GM08714 (cell line): ENCODE data around the gene WDR18.

Experiments
- H3K4me3 ChIP-seq: fragments of 200-500 bp; sonication (Bioruptor generic); 2 replicates; pipeline ENCODE4 v1.5.1; 2014; ENCODE audit warnings: mild to moderate bottlenecking, low read length, inconsistent platforms
- ZNF274 ChIP-seq: IDR thresholded peaks from 2 replicates; pipeline ENCODE4 v1.6.1; 2012; ENCODE audit warnings: mild to moderate bottlenecking, low read depth, low read length

Gene WDR18

GRCh38 chr19:970695-971094 is 13.4 kb upstream of the WDR18 start:
- H3K4me3 ChIP-seq = no peak overlapping the region
- TF ChIP-seq ZNF274 = no peak

GRCh38 chr19:971795-972194 is 12.3 kb upstream of the WDR18 start:
- TF ChIP-seq ZNF274 = no peak
- no peak overlapping the region for H3K4me3 ChIP-seq

- no peak for TF ChIP-seq ZNF274
- H3K4me3 ChIP-seq = no peak overlapping the region
These were observed 11.9 kb upstream of the WDR18 start for GRCh38 chr19:972281-972680.

DNA sequence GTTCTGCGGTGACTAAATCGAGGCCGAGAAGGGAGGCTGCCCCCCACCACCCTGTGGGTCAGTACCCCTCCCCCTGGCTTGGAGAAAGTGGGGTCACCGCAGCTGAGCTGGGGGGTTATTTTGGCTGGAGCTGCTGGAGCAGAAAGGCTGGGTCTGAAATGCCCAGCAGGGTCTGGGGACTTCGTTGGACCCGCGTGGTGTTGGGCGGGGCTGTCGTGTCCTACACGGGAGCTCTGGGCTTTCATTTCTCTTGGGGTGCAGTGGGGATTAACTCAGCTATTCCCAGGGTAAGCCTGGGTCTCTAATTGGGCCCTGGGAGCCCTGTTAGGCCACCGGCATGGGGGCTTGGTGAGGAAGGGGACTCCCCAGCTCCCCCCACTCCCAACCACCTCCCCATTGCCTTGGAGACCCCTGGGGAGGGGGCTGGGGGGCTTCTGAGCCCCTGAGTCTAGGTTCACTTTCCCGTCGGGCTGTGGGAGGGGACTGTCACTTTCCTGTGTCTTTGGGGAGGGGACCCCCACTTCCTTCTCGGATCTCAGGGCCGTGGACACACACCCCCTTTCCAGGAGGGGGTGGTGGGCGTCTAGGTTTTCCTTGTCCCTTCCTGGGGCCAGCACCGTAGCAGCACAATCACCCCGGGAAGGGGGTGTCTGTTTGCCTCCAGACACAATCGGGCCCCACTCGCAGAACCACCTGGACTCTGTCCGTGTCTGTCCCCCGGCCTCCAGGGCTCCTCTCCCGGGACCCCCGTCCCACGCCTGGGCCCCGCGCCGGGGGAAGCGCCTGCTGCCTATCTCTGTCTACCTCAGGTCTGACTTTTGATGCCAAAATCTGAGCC is 10.2 kb upstream of the WDR18 start:
- H3K4me3 ChIP-seq = no peak overlapping the region
- TF ChIP-seq ZNF274 = no peak

GRCh38 chr19:974564-975257 is 9.4 kb upstream of the WDR18 start:
- H3K4me3 ChIP-seq = no peak overlapping the region
- no peak for TF ChIP-seq ZNF274

DNA sequence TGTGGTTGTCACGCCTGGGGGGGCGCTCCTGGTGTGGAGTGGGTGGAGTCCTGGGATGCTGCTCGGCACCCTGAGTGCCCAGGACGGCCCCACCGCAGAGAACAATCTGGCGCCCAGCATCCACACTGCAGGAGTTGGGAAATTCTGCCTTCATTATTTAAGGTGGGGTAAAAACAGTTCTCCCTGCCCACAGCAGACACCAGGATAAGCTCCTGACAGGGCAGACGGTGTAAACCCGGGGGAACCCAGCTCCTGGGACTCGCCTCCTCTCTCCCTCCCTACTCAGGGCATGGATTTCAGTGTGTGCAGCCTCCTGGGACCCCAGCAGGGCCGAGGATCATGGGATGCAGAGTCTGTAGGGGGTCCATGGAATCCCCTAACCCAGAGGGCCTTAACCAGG is 7.7 kb upstream of the WDR18 start:
- no peak for TF ChIP-seq ZNF274
- H3K4me3 ChIP-seq = no peak overlapping the region

- H3K4me3 ChIP-seq = no peak overlapping the region
- TF ChIP-seq ZNF274 = no peak
These were observed 7.1 kb upstream of the WDR18 start for GRCh38 chr19:977058-977464.

- no peak overlapping the region for H3K4me3 ChIP-seq
- no peak for TF ChIP-seq ZNF274
These were observed 4.8 kb upstream of the WDR18 start for GRCh38 chr19:979318-979741.

- H3K4me3 ChIP-seq = no peak overlapping the region
- TF ChIP-seq ZNF274 = no peak
These were observed 3.8 kb upstream of the WDR18 start for GRCh38 chr19:980133-980998.

GRCh38 chr19:982567-983170 is 1.5 kb upstream of the WDR18 start:
- no peak for TF ChIP-seq ZNF274
- no peak overlapping the region for H3K4me3 ChIP-seq

- TF ChIP-seq ZNF274 = no peak
- no peak overlapping the region for H3K4me3 ChIP-seq
These were observed 1.9 kb downstream of the WDR18 start for GRCh38 chr19:986083-986482.

- H3K4me3 ChIP-seq = no peak overlapping the region
- TF ChIP-seq ZNF274 = no peak
These were observed 3.9 kb downstream of the WDR18 start for GRCh38 chr19:988081-988480.

DNA sequence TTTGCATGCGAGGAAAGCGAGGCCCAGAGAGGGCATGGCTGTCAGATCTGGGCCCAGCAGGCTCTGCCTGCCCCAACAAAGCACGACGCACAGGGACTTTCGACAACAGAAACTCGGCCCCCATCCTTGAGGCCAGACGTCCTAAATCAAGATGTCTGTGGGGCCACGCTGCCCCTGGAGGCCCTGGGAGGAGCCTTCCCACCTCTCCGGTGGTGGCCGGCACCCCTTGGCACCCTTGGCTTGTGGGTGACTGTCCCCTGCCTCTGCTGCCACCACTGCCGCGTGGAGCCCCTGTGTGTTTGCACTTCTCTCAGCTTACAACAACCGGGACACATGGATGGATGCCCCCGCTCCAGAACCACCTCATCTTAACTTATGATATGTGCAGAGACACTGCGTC is 4.4 kb downstream of the WDR18 start:
- TF ChIP-seq ZNF274 = no peak
- no peak overlapping the region for H3K4me3 ChIP-seq
